Coronary artery (tissue), 2 donors: ENCODE data around the gene ZNF43.
"Not testable (repeated sequence)": the region's sequence is repeated elsewhere in the genome, so short reads cannot be mapped to it uniquely, and the experiment has no call there.

ENCODE experiments used
- DNase-seq: peaks from one replicate; pipeline ENCODE4 v3.0.0-alpha.2; 2017; ENCODE audit warnings: low spot score
- H3K27ac ChIP-seq, 2 donors: fragments of 200-600 bp; sonication (generic); one replicate each; pipeline ENCODE4 v1.5.1; 2016 to 2019
- H3K4me3 ChIP-seq: fragments of 200-600 bp; sonication (generic); 2 replicates; pipeline ENCODE4 v1.5.1; 2016; ENCODE audit warnings: mild to moderate bottlenecking, moderate library complexity
- CTCF ChIP-seq: fragments of 200-600 bp; sonication (generic); IDR thresholded peaks from one replicate; pipeline ENCODE4 v1.5.1; 2019; ENCODE audit warnings: antibody characterized with exemption

ZNF43 gene

GRCh38 chr19:21789466-21790085, 46.4 kb downstream of the ZNF43 start:
- no peak for DNase-seq
- no peak overlapping the region for H3K4me3 ChIP-seq
- H3K27ac ChIP-seq = no peak overlapping the region
- no peak for TF ChIP-seq CTCF

- Histone ChIP-seq H3K4me3 (no peak overlapping the region), H3K27ac (no peak overlapping the region)
- no peak for TF ChIP-seq CTCF
- DNase-seq = no peak
Measured at GRCh38 chr19:21786936-21787335, 49.0 kb downstream of the ZNF43 start.

GRCh38 chr19:21775792-21776191, 60.2 kb downstream of the ZNF43 start:
- not testable (repeated sequence) for H3K27ac ChIP-seq, H3K4me3 ChIP-seq, DNase-seq

- peak within 1 kb of the TSS; percentile 81 to 90 for H3K27ac ChIP-seq
- TF ChIP-seq CTCF = no peak
- peak; percentile 93 for DNase-seq
- H3K4me3 ChIP-seq = peak within 1 kb of the TSS; percentile 92
Measured at GRCh38 chr19:21767065-21767800, 68.7 kb downstream of the ZNF43 start, which contains the start of gene ZNF100. Gene ZNF100 (minus strand): TSS chr19:21767579. CDS start chr19:21767429, 150 bp downstream.

GRCh38 chr19:21766705-21767064, 69.3 kb downstream of the ZNF43 start:
- peak overlapping the region; percentile 81 to 90 for H3K27ac ChIP-seq
- peak overlapping the region; percentile 92 for H3K4me3 ChIP-seq
- DNase-seq = not testable (repeated sequence)

- no peak for TF ChIP-seq CTCF
- no peak overlapping the region for H3K27ac ChIP-seq
- DNase-seq = no peak
- no peak overlapping the region for H3K4me3 ChIP-seq
Measured at GRCh38 chr19:21765151-21765550, 70.8 kb downstream of the ZNF43 start.

GRCh38 chr19:21761547-21761946, 74.4 kb downstream of the ZNF43 start:
- not testable (repeated sequence) for H3K4me3 ChIP-seq, DNase-seq

GRCh38 chr19:21758296-21758695, 77.7 kb downstream of the ZNF43 start:
- no peak for DNase-seq
- H3K4me3 ChIP-seq = no peak overlapping the region
- TF ChIP-seq CTCF = no peak
- H3K27ac ChIP-seq = no peak overlapping the region

More at GRCh38 chr19:21761547-21761946, 74.4 kb downstream of the ZNF43 start:
- H3K27ac ChIP-seq = not testable (repeated sequence)

GRCh38 chr19:21755555-21755954, 80.4 kb downstream of the ZNF43 start:
- not testable (repeated sequence) for H3K4me3 ChIP-seq, DNase-seq, H3K27ac ChIP-seq
